Thymus (tissue), 11 donors: Measurements from ENCODE around the gene CPAMD8. TPM values are rescaled to one million over a fixed set of nuclear protein-coding genes. Genes with fewer than 3 reads are reported as not detected.
"Not testable (repeated sequence)": the region's sequence is repeated elsewhere in the genome, so short reads cannot be mapped to it uniquely, and the experiment has no call there.

Experiments
- DNase-seq, 9 donors: peaks; one replicate each; pipeline ENCODE4 v3.0.0-alpha.2; 2013; ENCODE audit warnings: low spot score in 9 of 9, low read depth in 6 of 9, missing footprints in 1 of 9
- H3K27ac ChIP-seq, 2 donors: one replicate each; pipeline ENCODE4 v1.5.1; 2013; ENCODE audit warnings: control low read depth in 1 of 2, low read depth in 1 of 2, low read length in 1 of 2, mild to moderate bottlenecking in 1 of 2, moderate library complexity in 1 of 2
- H3K27me3 ChIP-seq, 2 donors: one replicate each; pipeline ENCODE4 v1.5.1; 2013; ENCODE audit warnings: low read length in 1 of 2; ENCODE audit not compliant: control insufficient read depth in 2 of 2, insufficient read depth in 1 of 2
- H3K36me3 ChIP-seq, 2 donors: one replicate each; pipeline ENCODE4 v1.5.1; 2013; ENCODE audit warnings: low read length in 1 of 2, mild to moderate bottlenecking in 1 of 2, moderate library complexity in 1 of 2; ENCODE audit not compliant: control insufficient read depth in 2 of 2, insufficient read depth in 2 of 2
- H3K4me1 ChIP-seq, 2 donors: one replicate each; pipeline ENCODE4 v1.5.1; 2013; ENCODE audit warnings: low read length in 2 of 2; ENCODE audit not compliant: control insufficient read depth in 2 of 2, insufficient read depth in 2 of 2
- H3K4me3 ChIP-seq, 2 donors: one replicate each; pipeline ENCODE4 v1.5.1; 2013; ENCODE audit warnings: low read length in 2 of 2, control low read depth in 1 of 2, mild to moderate bottlenecking in 1 of 2
- H3K9me3 ChIP-seq, 2 donors: one replicate each; pipeline ENCODE4 v1.5.1; 2013; ENCODE audit warnings: low read length in 1 of 2, mild to moderate bottlenecking in 1 of 2; ENCODE audit not compliant: control insufficient read depth in 2 of 2, insufficient read depth in 1 of 2
- WGBS: extraction: QIAGEN DNeasy Blood & Tissue Kit; methylation state at CpG from one replicate; pipeline ENCODE4 v1.1.7; 2013; 5-methylcytosine and 5-hydroxymethylcytosine counted together
- polyA plus RNA-seq: library from polyadenylated mRNA; stranded (reverse); fragments of 200-250 nt; gene quantifications from one replicate; pipeline ENCODE4 v1.2.3, GENCODE V29; 2013
- total RNA-seq: library from RNA; stranded (reverse); fragments of 120-200 nt; gene quantifications from one replicate; pipeline ENCODE4 v1.2.4, GENCODE V29; 2013
- donor health status: healthy.

CPAMD8 gene
- total and polyA plus RNA-seq, 2 donors: 12.3 to 17.3 TPM

DNA sequence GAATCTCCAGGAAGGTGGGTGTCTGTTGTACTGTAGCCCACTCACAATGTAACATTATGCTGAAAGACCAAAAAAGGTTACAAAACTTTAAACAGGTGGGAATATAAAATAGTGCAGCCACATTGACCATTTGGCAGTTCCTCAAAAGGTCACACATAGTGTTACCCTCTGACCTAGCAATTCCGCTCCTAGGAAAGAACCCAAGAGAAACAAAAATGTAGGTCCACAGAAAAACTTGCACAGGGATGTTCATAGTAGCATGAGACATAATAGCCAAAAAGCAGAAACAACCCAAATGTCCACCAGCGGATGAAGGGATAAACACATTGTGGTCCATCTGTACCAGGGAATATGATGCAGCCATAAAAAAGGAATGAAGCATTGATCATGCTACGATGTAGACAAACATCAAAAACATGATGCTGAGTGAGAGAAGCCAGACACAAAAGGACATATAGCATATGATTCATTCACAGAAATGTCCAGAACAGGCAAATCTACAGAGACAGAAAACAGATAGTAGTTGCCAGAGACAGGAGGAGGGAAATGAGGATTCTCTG, 27.9 kb downstream of the CPAMD8 start:
- H3K36me3 ChIP-seq: no peaks in the 10 kb centered on the region
- no peaks in the 10 kb centered on the region for H3K27me3 ChIP-seq
- 97% methylated on average over 3 of the region's 3 CpGs for WGBS
- DNase-seq: no peak
- H3K4me3 ChIP-seq: no peak overlapping the region
- peaks cover 0 to 6% of the 10 kb centered on the region in 2 donors for H3K9me3 ChIP-seq
- H3K4me1 ChIP-seq: no peaks in the 10 kb centered on the region
- no peak overlapping the region for H3K27ac ChIP-seq

DNA sequence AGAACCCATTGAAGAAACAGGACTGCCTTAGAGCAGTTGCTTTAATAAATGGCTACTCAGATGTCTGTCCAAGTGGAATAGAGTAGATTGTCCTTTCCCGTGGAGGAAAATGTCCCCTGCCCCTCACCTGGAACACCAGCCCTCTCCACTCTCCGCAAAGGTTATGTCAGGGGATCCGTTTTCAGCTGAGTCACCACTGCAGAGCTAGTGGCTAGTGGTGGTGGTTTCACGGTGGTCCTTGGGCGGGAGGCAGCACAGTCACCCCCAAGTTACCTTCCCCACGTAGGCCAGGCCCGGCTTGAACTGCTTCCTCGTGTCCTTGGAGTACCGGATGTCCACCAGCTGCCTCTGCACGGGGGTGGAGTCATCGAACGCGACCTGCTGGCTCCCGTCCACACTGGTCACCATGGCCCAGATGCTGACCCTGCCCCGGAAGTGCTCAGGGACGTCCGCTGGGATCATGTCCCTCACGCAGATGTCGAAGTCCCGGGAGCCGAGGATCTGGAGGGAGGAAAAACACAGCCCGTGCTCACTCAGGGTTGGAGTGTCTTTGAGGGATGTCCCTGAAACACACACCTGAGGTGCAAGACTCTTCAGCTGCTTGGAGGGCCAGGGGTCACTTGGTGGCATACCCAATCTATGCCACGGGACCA, 29.6 kb downstream of the CPAMD8 start:
- H3K36me3 ChIP-seq, H3K9me3 ChIP-seq, H3K4me3 ChIP-seq, H3K4me1 ChIP-seq, H3K27ac ChIP-seq, DNase-seq, H3K27me3 ChIP-seq: not testable (repeated sequence)
- WGBS: 97% methylated on average over 19 of the region's 23 CpGs

DNA sequence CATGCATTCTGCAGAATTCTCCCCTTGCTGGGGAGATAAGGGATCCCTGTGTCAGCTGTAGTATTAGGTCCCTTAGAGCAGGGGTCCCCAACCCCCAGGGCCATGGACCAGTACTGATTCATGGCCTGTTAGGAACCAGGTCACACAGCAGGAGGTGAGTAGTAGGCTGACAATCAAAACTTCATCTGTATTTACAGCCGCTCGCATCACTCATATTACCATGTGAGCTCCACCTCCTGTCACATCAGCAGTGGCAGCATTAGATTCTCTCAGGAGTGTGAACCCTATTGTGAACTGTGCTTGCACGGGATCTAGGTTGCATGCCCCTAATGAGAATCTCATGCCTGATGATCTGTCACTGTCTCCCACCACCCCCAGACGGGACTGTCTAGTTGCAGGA, 37.9 kb downstream of the CPAMD8 start:
- Histone ChIP-seq H3K9me3 (no peaks in the 10 kb centered on the region), H3K4me3 (no peak overlapping the region), H3K36me3 (no peaks in the 10 kb centered on the region), H3K27ac (no peak overlapping the region), H3K4me1 (no peaks in the 10 kb centered on the region), H3K27me3 (no peaks in the 10 kb centered on the region)
- DNase-seq: no peak
- WGBS: 81% methylated on average over 4 of the region's 4 CpGs

DNA sequence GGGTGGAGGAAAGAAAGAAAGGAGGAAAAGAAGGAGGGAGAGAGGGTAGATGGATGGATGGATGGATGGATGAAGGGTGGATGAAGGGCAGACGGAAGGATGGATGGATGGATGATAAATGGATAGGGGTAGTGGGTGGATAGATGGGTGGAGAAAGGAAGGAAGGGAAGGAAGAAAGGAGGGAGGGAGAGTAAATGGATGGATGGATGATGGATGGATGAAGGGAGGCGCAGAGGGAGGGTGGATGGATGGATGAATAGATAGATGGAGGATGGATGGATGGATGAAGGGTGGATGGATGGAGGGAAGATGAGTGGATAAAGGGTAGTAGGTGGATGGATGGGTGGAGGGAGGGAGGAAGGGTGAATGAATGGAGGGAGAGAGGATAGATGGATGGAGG, 41.2 kb downstream of the CPAMD8 start:
- Histone ChIP-seq H3K4me3 (no peak overlapping the region), H3K27ac (no peak overlapping the region), H3K9me3 (no peaks in the 10 kb centered on the region), H3K27me3 (no peaks in the 10 kb centered on the region), H3K36me3 (no peaks in the 10 kb centered on the region), H3K4me1 (no peaks in the 10 kb centered on the region)
- DNase-seq: no peak
- WGBS: 97% methylated on average over 2 of the region's 2 CpGs

DNA sequence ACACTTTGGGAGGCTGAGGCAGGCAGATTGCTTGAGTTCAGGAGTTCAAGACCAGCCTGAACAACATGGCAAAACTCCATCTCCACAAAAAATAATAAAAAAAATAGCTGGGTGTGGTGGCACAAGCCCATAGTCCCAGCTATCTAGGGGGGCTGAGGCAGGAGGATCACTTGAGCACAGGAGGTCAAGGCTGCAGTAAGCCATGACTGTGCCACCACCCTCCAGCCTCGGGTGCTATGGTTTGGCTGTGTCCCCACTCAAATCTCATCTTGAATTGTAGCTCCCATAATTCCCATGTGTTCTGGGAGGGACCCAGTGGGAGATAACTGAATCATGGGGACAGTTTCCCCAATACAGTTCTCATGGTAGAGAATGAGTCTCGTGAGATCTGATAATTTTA, 44.0 kb downstream of the CPAMD8 start:
- H3K9me3 ChIP-seq, H3K36me3 ChIP-seq, DNase-seq, H3K27ac ChIP-seq, H3K4me1 ChIP-seq, H3K4me3 ChIP-seq, H3K27me3 ChIP-seq: not testable (repeated sequence)
- 89% methylated on average over 2 of the region's 2 CpGs for WGBS

DNA sequence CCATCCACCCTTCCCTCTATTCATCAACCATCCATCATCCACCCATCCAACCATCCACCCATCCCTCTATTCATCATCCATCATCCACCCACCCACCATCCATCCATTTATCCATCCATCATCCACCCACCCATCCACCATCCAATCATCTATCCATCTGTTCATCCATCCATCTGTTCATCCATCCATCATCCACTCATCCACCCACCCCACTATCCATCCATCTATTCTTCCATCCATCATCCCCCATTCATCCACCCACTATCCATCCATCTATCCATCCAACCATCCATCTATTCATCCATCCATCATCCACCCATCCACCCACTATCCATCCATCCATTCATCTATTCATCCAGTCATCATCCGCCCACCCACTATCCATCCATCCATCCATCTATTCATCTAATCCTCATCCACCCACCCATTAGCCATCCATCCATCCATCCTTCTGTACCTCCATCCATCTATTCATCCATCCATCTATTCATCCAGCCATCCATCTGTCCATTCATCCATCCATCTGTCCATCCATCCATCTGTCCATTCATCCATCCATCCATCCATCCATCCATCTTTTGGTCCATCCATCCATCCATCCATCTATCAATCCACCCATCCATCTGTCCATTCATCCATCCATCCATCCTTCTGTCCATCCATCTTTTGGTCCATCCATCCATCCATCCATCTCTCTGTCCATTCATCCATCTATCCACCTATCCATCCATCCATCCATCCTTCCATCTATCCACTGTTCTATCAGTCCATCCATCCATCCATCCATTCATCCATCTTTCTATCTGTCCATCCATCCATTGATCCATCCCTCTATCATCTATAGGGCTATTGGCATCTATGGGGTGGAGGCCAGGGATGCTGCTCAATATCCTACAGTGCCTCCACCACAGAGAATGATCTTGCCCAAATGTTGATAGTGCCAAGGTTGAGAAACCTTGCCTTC, 47.5 kb downstream of the CPAMD8 start:
- Histone ChIP-seq H3K36me3 (no peaks in the 10 kb centered on the region), H3K27me3 (no peaks in the 10 kb centered on the region), H3K9me3 (no peaks in the 10 kb centered on the region), H3K4me3 (no peak overlapping the region), H3K4me1 (no peaks in the 10 kb centered on the region), H3K27ac (no peak overlapping the region)
- WGBS: 98% methylated on average over 1 of the region's 1 CpG
- DNase-seq: no peak

DNA sequence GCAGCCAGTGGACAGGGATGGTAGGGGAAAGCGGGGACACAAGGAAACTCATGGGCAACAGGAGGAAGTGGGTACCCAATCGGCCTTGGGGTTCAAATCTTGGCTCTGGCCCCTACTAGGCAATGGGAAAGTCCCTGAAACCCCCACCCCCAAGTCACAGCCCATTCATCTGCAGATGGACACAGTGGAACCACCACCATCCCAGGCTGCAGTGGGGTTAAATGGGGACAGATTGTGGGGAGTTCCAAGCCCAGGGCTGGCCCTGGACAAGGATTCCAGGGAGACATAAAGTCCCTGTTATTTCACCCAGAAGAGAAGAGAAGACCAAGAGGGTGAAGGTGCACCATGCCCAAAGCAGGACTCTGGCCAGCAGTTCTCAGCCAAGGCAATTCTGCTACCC, 48.5 kb downstream of the CPAMD8 start:
- WGBS: 93% methylated on average over 2 of the region's 2 CpGs
- Histone ChIP-seq H3K27ac (no peak overlapping the region), H3K36me3 (no peaks in the 10 kb centered on the region), H3K4me1 (no peaks in the 10 kb centered on the region), H3K4me3 (no peak overlapping the region), H3K9me3 (no peaks in the 10 kb centered on the region), H3K27me3 (no peaks in the 10 kb centered on the region)
- DNase-seq: no peak

DNA sequence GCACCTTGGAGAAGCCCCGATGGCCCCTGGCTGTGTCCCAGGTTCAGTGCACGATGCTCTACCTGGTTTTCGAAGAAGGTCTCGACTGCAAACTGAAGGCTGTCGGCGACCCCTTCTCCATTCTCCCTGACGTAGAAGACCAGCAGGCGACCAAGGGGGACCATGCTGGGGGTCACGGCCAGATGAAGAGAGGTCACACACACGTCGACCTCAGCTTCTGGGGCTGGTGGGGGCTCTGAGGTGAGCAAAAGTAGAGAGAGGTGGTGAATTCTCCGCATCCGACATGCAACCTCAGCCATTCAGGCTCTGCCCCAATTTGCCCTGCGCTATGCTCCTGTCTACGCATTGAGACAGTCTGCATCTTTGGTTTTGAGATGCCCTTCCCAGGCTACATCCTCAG, 49.3 kb downstream of the CPAMD8 start:
- Histone ChIP-seq H3K4me1 (no peaks in the 10 kb centered on the region), H3K36me3 (no peaks in the 10 kb centered on the region), H3K4me3 (no peak overlapping the region), H3K27me3 (no peaks in the 10 kb centered on the region), H3K27ac (no peak overlapping the region), H3K9me3 (no peaks in the 10 kb centered on the region)
- WGBS: 93% methylated on average over 15 of the region's 15 CpGs
- DNase-seq: no peak

DNA sequence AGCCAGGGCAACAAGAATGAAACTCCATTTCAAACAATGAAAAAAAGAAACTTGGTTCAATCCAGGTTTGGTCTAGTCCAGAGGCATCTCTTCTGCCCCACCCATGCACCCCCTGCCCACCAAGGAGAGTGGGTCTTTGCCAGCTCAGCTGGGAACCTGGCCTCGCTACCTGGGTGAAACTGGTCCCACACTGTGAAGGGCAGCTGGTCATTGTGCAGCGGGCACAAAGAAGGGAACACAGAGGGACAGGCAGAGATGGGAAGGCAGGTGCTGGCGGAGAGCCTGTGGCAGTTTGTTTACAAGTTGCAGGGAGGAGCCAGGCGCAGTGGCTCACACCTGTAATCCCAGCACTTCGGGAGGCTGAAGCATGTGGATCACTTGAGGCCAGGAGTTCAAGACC, 50.2 kb downstream of the CPAMD8 start:
- no peak overlapping the region for H3K4me3 ChIP-seq
- no peaks in the 10 kb centered on the region for H3K9me3 ChIP-seq
- H3K4me1 ChIP-seq: no peaks in the 10 kb centered on the region
- WGBS: 96% methylated on average over 5 of the region's 5 CpGs
- H3K27ac ChIP-seq: no peak overlapping the region
- no peaks in the 10 kb centered on the region for H3K27me3 ChIP-seq
- no peak for DNase-seq
- no peaks in the 10 kb centered on the region for H3K36me3 ChIP-seq
